ENCODE results near the gene NFIX.

NFIX gene

GRCh38 chr19:13024951-13025697 is 29.8 kb downstream of the NFIX start:
- TF ChIP-seq GATA2 (IDR thresholded peaks at IDR 0.05; ENCODE audit: low read depth, low read length) (no peak), GATA3 (IDR thresholded peaks at IDR 0.05; ENCODE audit: low read depth, low read length) (no peak)

DNA sequence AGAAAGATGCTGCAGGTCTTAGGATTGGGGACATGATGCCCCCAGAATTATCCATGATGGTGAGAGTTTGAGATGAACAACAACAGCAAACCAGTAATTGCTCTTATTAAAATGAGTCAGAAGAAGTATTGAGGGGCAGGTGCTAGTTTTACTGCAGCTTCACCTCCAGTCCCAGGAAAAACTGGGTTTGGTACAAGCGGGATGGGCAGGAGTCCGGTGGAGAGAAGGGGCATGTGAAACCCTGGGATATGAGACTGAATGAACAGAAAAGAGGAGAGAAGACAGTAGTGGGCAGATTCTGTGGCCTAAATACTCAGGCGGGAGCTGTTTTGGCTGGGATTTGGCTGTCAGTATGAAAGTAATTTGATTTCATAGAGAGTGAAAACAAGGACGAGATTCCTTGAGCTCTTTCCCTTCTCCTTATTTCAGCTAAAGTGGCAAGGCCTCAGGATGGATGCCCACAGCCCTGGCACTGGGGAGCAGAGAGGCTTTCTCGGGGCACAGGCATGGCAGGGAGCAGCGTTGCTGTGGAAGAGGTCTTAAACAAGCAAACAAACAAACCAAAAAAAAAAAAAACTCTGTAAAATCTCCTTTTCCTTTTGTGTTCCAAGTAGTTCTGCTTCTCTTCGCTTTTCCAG is 30.7 kb downstream of the NFIX start:
- TF ChIP-seq GATA3 (IDR thresholded peaks at IDR 0.05; ENCODE audit: low read depth, low read length): no peak
- TF ChIP-seq GATA2 (IDR thresholded peaks at IDR 0.05; ENCODE audit: low read depth, low read length): no peak

- TF ChIP-seq GATA2 (IDR thresholded peaks at IDR 0.05; ENCODE audit: low read depth, low read length): no peak
- no peak for TF ChIP-seq GATA3 (IDR thresholded peaks at IDR 0.05; ENCODE audit: low read depth, low read length)
Measured at GRCh38 chr19:13026462-13027370, 31.4 kb downstream of the NFIX start.

DNA sequence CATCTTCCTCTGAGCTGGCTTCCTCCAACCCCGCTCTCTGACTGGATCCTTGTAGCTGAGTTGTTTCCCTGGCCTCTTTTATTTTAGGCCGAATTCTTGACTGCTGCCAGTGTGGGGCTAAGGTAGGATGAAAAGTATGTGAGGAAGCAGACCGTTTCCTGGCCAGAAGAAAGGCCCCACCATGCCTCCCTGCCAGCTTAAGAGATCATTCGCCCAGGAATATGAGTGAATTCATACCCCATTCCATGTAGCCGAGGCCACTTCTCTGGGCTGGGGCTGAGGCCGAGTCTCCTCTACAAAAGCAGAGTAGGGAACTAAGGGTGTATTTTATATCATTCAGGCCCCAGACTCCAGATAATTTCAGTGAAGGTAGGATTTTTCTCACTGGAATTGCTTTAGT is 32.3 kb downstream of the NFIX start:
- TF ChIP-seq GATA3 (IDR thresholded peaks at IDR 0.05; ENCODE audit: low read depth, low read length) (no peak), GATA2 (IDR thresholded peaks at IDR 0.05; ENCODE audit: low read depth, low read length) (no peak)

GRCh38 chr19:13028027-13028426 is 32.8 kb downstream of the NFIX start:
- TF ChIP-seq GATA3 (IDR thresholded peaks at IDR 0.05; ENCODE audit: low read depth, low read length) (no peak), GATA2 (IDR thresholded peaks at IDR 0.05; ENCODE audit: low read depth, low read length) (no peak)

DNA sequence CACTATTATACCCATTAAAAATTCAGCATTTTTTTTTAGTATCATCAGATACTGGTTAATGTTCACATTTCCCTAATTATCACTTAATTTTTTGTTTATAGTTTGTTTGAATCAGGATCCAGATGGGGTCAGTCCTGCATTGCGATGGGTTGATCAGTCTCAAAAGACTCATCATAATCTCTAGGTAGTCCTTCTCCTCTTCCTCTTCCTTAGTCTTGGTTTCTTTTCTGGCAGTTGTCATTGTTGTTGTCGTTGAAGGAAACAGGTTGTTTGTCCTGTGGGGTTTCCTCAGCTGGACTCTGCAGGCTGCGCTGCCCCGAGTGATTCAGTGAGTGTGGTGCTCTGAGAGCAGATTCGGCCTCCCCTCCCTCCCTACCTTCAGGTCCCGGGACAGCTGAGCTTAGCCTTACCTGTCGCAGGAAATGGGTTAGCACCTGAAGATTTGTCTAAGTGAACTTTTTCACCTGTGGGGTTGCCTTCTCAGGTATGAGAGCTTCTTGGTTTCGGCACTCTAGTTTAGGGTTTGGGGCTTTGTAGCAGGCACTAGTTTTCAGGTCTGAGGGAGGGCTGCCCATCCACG is 34.1 kb downstream of the NFIX start:
- no peak for TF ChIP-seq GATA2 (IDR thresholded peaks at IDR 0.05; ENCODE audit: low read depth, low read length)
- no peak for TF ChIP-seq GATA3 (IDR thresholded peaks at IDR 0.05; ENCODE audit: low read depth, low read length)

DNA sequence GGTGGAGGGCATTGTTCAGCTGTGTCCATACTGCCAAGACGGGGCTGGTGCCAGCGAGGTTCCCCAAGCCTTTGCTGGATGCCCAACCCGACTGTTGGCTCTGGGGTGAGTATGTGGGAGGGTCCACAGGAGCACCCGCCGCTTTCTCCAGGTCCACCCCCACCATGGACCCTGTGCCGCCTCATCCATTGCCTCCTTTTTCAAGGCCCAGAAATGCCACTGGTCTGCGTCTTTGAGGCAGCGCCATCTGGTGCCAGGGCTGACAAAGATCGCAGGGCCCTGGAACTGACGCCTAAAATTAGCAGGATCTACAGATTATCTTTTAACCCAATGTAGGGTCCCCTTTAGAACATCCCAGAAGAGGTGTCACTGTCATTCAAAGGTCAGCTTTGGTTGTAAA is 34.6 kb downstream of the NFIX start:
- TF ChIP-seq GATA2 (IDR thresholded peaks at IDR 0.05; ENCODE audit: low read depth, low read length): no peak
- no peak for TF ChIP-seq GATA3 (IDR thresholded peaks at IDR 0.05; ENCODE audit: low read depth, low read length)

DNA sequence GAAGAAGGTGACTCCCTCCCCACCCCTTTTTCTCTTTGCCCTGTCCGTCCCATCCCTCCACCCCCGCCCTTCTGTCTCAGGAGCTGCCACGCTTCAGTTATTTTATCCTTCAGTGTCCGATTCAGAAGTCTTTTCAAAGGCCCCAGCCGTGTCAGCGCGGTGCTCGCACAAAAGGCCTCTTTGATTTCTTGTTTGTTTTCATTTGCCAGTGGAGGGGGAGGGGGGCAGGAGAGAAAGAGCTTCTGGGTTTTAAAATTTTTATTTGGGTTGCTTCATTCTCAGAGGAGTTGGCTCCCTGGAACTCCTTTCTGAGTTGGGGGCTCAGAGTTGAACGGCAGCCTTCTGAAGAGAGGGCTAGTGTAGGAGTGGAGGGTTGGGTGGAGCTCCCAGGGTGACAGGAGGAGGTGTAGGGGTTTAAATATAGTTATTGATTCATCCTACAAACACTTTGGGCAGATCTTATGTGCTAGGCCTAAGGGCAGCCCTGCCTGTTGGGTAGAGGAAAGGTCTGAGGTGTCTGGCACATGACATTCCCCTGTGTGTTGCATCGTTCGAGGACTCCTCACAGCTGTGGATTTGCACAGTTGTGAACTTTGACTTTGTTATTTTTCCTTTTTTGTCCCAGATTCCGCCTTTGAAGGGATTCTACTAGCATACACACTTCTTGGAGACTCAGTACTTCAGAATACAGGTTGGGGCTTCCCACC is 36.8 kb downstream of the NFIX start:
- no peak for TF ChIP-seq GATA2 (IDR thresholded peaks at IDR 0.05; ENCODE audit: low read depth, low read length)

GRCh38 chr19:13032837-13033236 is 37.6 kb downstream of the NFIX start:
- TF ChIP-seq GATA3 (IDR thresholded peaks at IDR 0.05; ENCODE audit: low read depth, low read length) (no peak), GATA2 (IDR thresholded peaks at IDR 0.05; ENCODE audit: low read depth, low read length) (no peak)

GRCh38 chr19:13033244-13033643 is 38.0 kb downstream of the NFIX start:
- TF ChIP-seq GATA3 (IDR thresholded peaks at IDR 0.05; ENCODE audit: low read depth, low read length) (no peak), GATA2 (IDR thresholded peaks at IDR 0.05; ENCODE audit: low read depth, low read length) (no peak)

GRCh38 chr19:13033819-13034611 is 38.7 kb downstream of the NFIX start:
- TF ChIP-seq GATA2 (IDR thresholded peaks at IDR 0.05; ENCODE audit: low read depth, low read length): no peak

DNA sequence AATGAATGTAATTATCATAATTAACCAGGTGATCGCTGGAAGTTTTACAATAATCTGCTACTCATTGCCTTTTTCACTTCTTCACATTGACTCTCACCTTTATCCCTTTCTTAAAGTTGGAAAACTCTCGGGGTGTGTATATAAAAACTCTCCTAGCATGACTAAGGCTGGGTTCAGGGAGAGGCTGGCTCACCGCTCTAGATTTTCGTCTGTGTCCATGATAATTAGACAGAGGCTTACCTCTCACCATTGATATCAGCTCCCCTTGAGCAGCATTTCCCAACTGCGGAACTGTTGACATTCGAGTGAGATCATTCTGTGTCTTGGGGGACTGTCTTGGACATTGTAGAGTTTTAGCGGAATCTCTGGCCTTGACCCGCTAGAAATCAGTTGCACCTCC is 39.4 kb downstream of the NFIX start:
- TF ChIP-seq GATA3 (IDR thresholded peaks at IDR 0.05; ENCODE audit: low read depth, low read length) (no peak), GATA2 (IDR thresholded peaks at IDR 0.05; ENCODE audit: low read depth, low read length) (no peak)

GRCh38 chr19:13035820-13036365 is 40.6 kb downstream of the NFIX start:
- no peak for TF ChIP-seq GATA3 (IDR thresholded peaks at IDR 0.05; ENCODE audit: low read depth, low read length)
- no peak for TF ChIP-seq GATA2 (IDR thresholded peaks at IDR 0.05; ENCODE audit: low read depth, low read length)
